ENCODE data around the gene SNRNP70. TPM values are rescaled to one million over a fixed set of nuclear protein-coding genes. Genes with fewer than 3 reads are reported as not detected.

The SNRNP70 gene
- total and polyA plus RNA-seq, 2 donors (not counting 3 experiments of a cell fraction or from before 2014, with no cell fraction given): 215 to 300 TPM

- H3K9me1 ChIP-seq (replicated peaks; ENCODE audit: control insufficient read depth, extremely low read depth, insufficient read depth, low read length): no peaks in the 10 kb centered on the region
- ChIA-PET CTCF (interaction anchor here (2.7 to 2.8 kb wide), 3 partner anchors 11 to 104 kb away, joined by 20 to 35 read pairs (median 21); partner anchors contain the start of gene LIN7B), POLR2A (no interaction called here)
- DNase-seq (ENCODE audit: low read depth, low spot score): no peak
- no peak for FAIRE-seq
- no TSS peak for BruUV-seq (replicated peaks)
- no peak overlapping the region for H3K4me2 ChIP-seq (ENCODE audit: insufficient read depth, low read length)
- TF ChIP-seq MAX (IDR thresholded peaks at IDR 0.05; ENCODE audit: insufficient read depth, insufficient read length) (no peak), JUN (IDR thresholded peaks at IDR 0.05; ENCODE audit: borderline replicate concordance, insufficient read depth, insufficient read length, low read depth) (no peak), EZH2 (IDR thresholded peaks at IDR 0.05; ENCODE audit: borderline replicate concordance, low read depth, low read length, severe bottlenecking) (no peak)
- no peak overlapping the region for H3K4me3 ChIP-seq (replicated peaks in 1 of 3; ENCODE audit: insufficient read depth in 1 of 3, low read depth in 1 of 3, low read length in 3 of 3)
- peaks cover 27 to 72% of the 10 kb centered on the region in 2 experiments for H3K36me3 ChIP-seq (ENCODE audit: control insufficient read depth in 2 of 2, extremely low read depth in 1 of 2, insufficient read depth in 2 of 2, low read length in 2 of 2)
- no peaks in the 10 kb centered on the region for H3K4me1 ChIP-seq (ENCODE audit: control insufficient read depth, extremely low read depth, insufficient read depth, low read length)
- no peak overlapping the region for H3K9ac ChIP-seq (replicated peaks; ENCODE audit: extremely low read depth, insufficient read depth, low read length)
- no peaks in the 10 kb centered on the region for H3K27me3 ChIP-seq (ENCODE audit: control insufficient read depth in 2 of 2, insufficient read depth in 2 of 2, low read length in 2 of 2)
- no peak overlapping the region for H3K27ac ChIP-seq (ENCODE audit: insufficient read depth, low read depth, low read length)
- intact Hi-C loops (cut with micrococcal nuclease): no loop called here
- dilution Hi-C loops (cut with MboI; ENCODE audit: extremely low pct_ligation_motif_present, low sequenced_read_pairs): no loop called here
- no peaks in the 10 kb centered on the region for H4K20me1 ChIP-seq (replicated peaks; ENCODE audit: control insufficient read depth, extremely low read depth, insufficient read depth, low read length)
- H3K79me2 ChIP-seq (ENCODE audit: control insufficient read depth, insufficient read depth, low read length): peaks cover 5% of the 10 kb centered on the region
- H2AFZ ChIP-seq (ENCODE audit: low read depth, low read length): no peak overlapping the region
- H3K9me3 ChIP-seq (replicated peaks; ENCODE audit: control insufficient read depth, insufficient read depth, low read length): no peaks in the 10 kb centered on the region
Observed at GRCh38 chr19:49104229-49104864, 19.1 kb downstream of the SNRNP70 start.

- dilution Hi-C loops (cut with MboI; ENCODE audit: extremely low pct_ligation_motif_present, low sequenced_read_pairs) (no loop called here), intact Hi-C loops (cut with micrococcal nuclease) (loop anchor here (1.0 kb wide), 1 partner anchor 9 kb away; no protein-coding TSS in a partner anchor)
- no peaks in the 10 kb centered on the region for H3K4me1 ChIP-seq (ENCODE audit: control insufficient read depth, extremely low read depth, insufficient read depth, low read length)
- DNase-seq (ENCODE audit: low read depth, low spot score) (peak; percentile 45), FAIRE-seq (peak; percentile 77)
- no peaks in the 10 kb centered on the region for H3K27me3 ChIP-seq (ENCODE audit: control insufficient read depth in 2 of 2, insufficient read depth in 2 of 2, low read length in 2 of 2)
- no TSS peak for BruUV-seq (replicated peaks)
- no peak overlapping the region for H3K4me2 ChIP-seq (ENCODE audit: insufficient read depth, low read length)
- CTCF ChIA-PET: interaction anchor here (0.5 to 2.8 kb wide), 24 partner anchors 9 to 118 kb away, joined by 3 to 44 read pairs (median 5); partner anchors contain the start of genes GYS1, LIN7B and RUVBL2
- H3K9ac ChIP-seq (replicated peaks; ENCODE audit: extremely low read depth, insufficient read depth, low read length): no peak overlapping the region
- TF ChIP-seq GATA2 (IDR thresholded peaks at IDR 0.05; ENCODE audit: insufficient read depth, insufficient read length, low read depth, low read length) (no peak), POLR2A (IDR thresholded peaks at IDR 0.05; ENCODE audit: low read depth, low read length) (no peak), FOS (IDR thresholded peaks at IDR 0.05; ENCODE audit: borderline replicate concordance, insufficient read depth, low read length) (no peak), EZH2 (IDR thresholded peaks at IDR 0.05; ENCODE audit: borderline replicate concordance, low read depth, low read length, severe bottlenecking) (no peak), CTCF (IDR thresholded peaks at IDR 0.05; ENCODE audit: extremely low read depth in 1 of 2, insufficient read depth in 1 of 2, low read depth in 1 of 2, low read length in 2 of 2) (peak; percentile 82 to 84), POLR2AphosphoS5 (IDR thresholded peaks at IDR 0.05; ENCODE audit: insufficient read depth, low read depth, low read length) (no peak), MYC (IDR thresholded peaks at IDR 0.05; ENCODE audit: low read depth, low read length) (no peak), MAX (IDR thresholded peaks at IDR 0.05; ENCODE audit: insufficient read depth, insufficient read length) (no peak)
- no peak overlapping the region for H2AFZ ChIP-seq (ENCODE audit: low read depth, low read length)
- no peak overlapping the region for H3K4me3 ChIP-seq (replicated peaks in 1 of 3; ENCODE audit: insufficient read depth in 1 of 3, low read depth in 1 of 3, low read length in 3 of 3)
- peaks cover 26 to 62% of the 10 kb centered on the region in 2 experiments for H3K36me3 ChIP-seq (ENCODE audit: control insufficient read depth in 2 of 2, extremely low read depth in 1 of 2, insufficient read depth in 2 of 2, low read length in 2 of 2)
- POLR2A ChIA-PET: no interaction called here
- no peaks in the 10 kb centered on the region for H3K9me3 ChIP-seq (replicated peaks; ENCODE audit: control insufficient read depth, insufficient read depth, low read length)
- no peaks in the 10 kb centered on the region for H3K9me1 ChIP-seq (replicated peaks; ENCODE audit: control insufficient read depth, extremely low read depth, insufficient read depth, low read length)
- H3K79me2 ChIP-seq (ENCODE audit: control insufficient read depth, insufficient read depth, low read length): no peaks in the 10 kb centered on the region
- H4K20me1 ChIP-seq (replicated peaks; ENCODE audit: control insufficient read depth, extremely low read depth, insufficient read depth, low read length): no peaks in the 10 kb centered on the region
- H3K27ac ChIP-seq (ENCODE audit: insufficient read depth, low read depth, low read length): no peak overlapping the region
Observed at GRCh38 chr19:49106648-49107135, 21.4 kb downstream of the SNRNP70 start.
